ENCODE results near the gene ZNF486. TPM values are rescaled to one million over a fixed set of nuclear protein-coding genes. Genes with fewer than 3 reads are reported as not detected.

The ZNF486 gene
- total and polyA plus RNA-seq, 4 donors, result 0.31 to 2.8 (median 0.57) TPM

- no peaks in the 10 kb centered on the region for H3K27me3 ChIP-seq (ENCODE audit: control insufficient read depth in 4 of 4, insufficient read depth in 4 of 4, low read length in 3 of 4)
- no peaks in the 10 kb centered on the region for H3K36me3 ChIP-seq (ENCODE audit: control insufficient read depth in 4 of 4, insufficient read depth in 3 of 4, low read depth in 1 of 4, low read length in 3 of 4)
- H3K9me3 ChIP-seq (ENCODE audit: control insufficient read depth in 4 of 4, low read length in 3 of 4), result peaks cover 0 to 25% (median 4%) of the 10 kb centered on the region in 4 donors
- no peaks in the 10 kb centered on the region for H3K4me1 ChIP-seq (ENCODE audit: control insufficient read depth in 4 of 4, insufficient read depth in 4 of 4, low read length in 3 of 4)
- TF ChIP-seq ATF3 (IDR thresholded peaks at IDR 0.05) (no peak), FOXA2 (IDR thresholded peaks at IDR 0.05) (no peak)
- no peak for DNase-seq (ENCODE audit: low spot score)
- no peak overlapping the region for H3K9ac ChIP-seq (ENCODE audit: low read depth in 1 of 2, low read length in 2 of 2)
- no peak overlapping the region for H3K4me3 ChIP-seq (ENCODE audit: low read depth in 1 of 3, low read length in 3 of 3)
- 78% methylated on average over 7 of the region's 7 CpGs for WGBS
- no peak overlapping the region for H3K27ac ChIP-seq (ENCODE audit: low read depth in 1 of 2, low read length in 2 of 2)
Observed at GRCh38 chr19:20165971-20166592, 932 bp upstream of the ZNF486 start.

GRCh38 chr19:20167651-20168122 lies 673 bp downstream of the ZNF486 start:
- WGBS, result 16% methylated on average over 22 of the region's 22 CpGs
- H3K27me3 ChIP-seq (ENCODE audit: control insufficient read depth in 4 of 4, insufficient read depth in 4 of 4, low read length in 3 of 4), result peaks cover 0 to 2% (median 0%) of the 10 kb centered on the region in 4 donors
- H3K4me3 ChIP-seq (ENCODE audit: low read depth in 1 of 3, low read length in 3 of 3), result peak overlapping the region; percentile 44 to 75 (median 47)
- TF ChIP-seq FOXA2 (IDR thresholded peaks at IDR 0.05) (no peak), HNF4A (conservative IDR thresholded peaks at IDR 0.05) (no peak), EGR1 (IDR thresholded peaks at IDR 0.05; ENCODE audit: low read depth in 2 of 2) (no peak), GABPA (IDR thresholded peaks at IDR 0.05 in 1 of 2, conservative IDR thresholded peaks at IDR 0.05 in 1 of 2) (no peak), TAF1 (conservative IDR thresholded peaks at IDR 0.05) (no peak), SP1 (IDR thresholded peaks at IDR 0.05) (no peak), HNF4G (IDR thresholded peaks at IDR 0.05) (no peak), ATF3 (IDR thresholded peaks at IDR 0.05) (no peak), ZBTB33 (IDR thresholded peaks at IDR 0.05) (no peak), CTCF (IDR thresholded peaks at IDR 0.05; ENCODE audit: low read depth, low read length, missing input control) (no peak), YY1 (IDR thresholded peaks at IDR 0.05) (no peak), RAD21 (IDR thresholded peaks at IDR 0.05) (no peak), FOXA1 (IDR thresholded peaks at IDR 0.05) (no peak), NR2F2 (IDR thresholded peaks at IDR 0.05) (no peak), MAX (IDR thresholded peaks at IDR 0.05) (no peak)
- H3K27ac ChIP-seq (ENCODE audit: low read depth in 1 of 2, low read length in 2 of 2), result peak overlapping the region; percentile 49 to 79
- DNase-seq (ENCODE audit: low spot score), result no peak
- H3K9me3 ChIP-seq (ENCODE audit: control insufficient read depth in 4 of 4, low read length in 3 of 4), result peaks cover 0 to 28% (median 3%) of the 10 kb centered on the region in 4 donors
- H3K4me1 ChIP-seq (ENCODE audit: control insufficient read depth in 4 of 4, insufficient read depth in 4 of 4, low read length in 3 of 4), result no peaks in the 10 kb centered on the region
- H3K36me3 ChIP-seq (ENCODE audit: control insufficient read depth in 4 of 4, insufficient read depth in 3 of 4, low read depth in 1 of 4, low read length in 3 of 4), result no peaks in the 10 kb centered on the region
- peak overlapping the region; percentile 3 to 10 for H3K9ac ChIP-seq (ENCODE audit: low read depth in 1 of 2, low read length in 2 of 2)
